NCI-H2227 (cell line): ENCODE results near the gene CACTIN.
"Not testable (repeated sequence)": the region's sequence is repeated elsewhere in the genome, so short reads cannot be mapped to it uniquely, and the experiment has no call there.

ENCODE experiments used
- DNase-seq: peaks from one replicate; lab custom pipeline; 2025; ENCODE audit not compliant: unreplicated experiment; lab: John Stamatoyannopoulos, UW

Gene CACTIN

DNA sequence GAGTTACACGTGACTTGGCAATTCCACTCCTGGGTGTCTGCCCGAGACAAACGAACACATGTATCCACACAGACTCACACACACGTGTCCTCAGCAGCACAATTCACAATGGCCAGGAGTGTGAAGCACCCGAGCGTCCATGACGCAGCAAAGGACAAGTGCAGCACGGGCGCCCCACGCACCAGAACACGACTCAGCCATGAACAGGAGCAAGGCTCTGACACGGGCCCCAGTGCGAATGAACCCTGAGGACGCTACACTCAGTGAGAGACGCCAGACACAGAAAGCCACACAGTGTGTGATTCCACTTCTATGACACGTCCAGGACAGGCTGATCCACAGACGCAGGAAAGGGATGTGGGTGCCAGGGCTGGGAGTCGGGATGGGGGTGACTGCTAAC lies 37.2 kb upstream of the CACTIN start:
- no peak for DNase-seq

DNA sequence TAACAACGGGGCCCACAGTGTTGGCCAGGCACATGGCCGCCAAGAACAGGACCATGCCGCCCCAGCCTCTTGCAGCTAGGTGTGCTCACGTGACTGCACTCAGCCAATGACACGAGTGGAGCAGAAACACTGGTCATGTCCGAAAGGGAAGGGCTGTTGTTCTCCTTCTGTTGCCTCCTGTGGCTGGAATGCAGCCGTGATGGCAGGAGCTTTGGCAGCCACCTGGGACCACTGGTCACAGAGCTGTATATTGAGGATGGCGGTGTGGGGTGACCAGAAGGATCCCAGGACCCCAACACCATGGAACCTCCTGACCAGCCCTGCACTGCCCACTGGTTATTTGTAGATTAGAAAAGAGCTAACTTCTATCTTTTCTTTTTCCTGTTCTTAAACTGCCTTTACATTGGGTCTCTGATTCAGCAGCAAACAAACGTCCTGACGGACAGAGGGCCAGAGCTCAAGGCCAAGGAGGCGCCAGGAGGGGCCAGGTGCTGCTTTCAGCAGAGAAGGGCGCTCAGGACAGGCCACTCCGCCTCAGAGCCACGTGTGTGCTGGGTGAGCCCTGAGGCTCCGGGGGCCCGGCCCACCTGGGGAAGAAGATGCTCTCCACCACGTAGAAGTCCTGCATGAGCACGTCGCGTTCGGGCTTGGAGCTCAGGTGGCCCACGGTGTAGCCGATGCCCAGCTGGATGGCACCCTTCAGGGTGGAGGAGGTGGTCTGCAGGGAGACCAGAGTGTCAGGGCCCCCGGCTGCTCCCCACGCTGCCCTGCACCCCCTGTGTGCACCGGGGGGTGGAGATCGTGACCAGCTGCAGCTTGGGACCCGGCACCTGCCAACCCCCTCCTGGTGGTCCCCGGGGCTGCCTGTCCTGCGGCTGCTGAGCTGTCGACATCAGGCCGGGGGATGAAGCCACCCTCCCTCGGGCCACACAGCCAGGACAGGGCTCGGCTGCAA lies 35.0 kb upstream of the CACTIN start:
- DNase-seq, result no peak

DNA sequence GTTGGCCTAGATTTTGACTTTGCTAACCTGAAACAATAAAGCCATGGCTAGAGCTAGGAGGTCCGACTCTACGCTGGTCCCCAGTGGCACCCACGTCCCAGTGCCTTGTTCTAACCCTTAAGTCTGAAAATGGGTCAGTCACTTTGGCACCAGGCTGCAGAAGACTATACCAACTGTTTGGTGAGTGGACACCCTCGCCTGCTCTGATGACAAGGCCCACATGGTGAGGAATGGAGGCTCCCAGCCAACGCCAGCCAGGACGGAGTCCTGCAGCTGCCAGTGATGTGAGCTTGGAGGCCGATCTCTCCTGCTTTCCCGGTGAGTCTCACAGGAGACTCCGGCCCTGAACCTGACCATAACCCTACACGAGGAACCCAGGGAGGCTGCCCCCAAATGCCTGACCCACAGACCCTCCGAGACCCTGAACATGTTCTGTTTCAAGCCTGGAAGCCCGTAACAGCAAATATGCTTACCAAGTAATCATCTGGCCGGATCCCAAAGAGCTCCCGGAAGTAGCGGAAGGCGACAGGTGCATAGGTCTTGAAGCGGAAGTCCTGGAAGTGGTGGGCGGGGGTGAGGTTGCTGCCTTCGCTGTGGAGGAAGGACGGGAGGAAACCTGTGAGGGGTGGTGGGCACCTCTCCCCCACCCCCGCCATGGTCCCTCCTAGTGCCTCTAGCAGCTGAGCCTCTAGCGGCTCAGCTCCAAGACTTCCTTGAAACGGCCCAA lies 34.1 kb upstream of the CACTIN start:
- no peak for DNase-seq

DNA sequence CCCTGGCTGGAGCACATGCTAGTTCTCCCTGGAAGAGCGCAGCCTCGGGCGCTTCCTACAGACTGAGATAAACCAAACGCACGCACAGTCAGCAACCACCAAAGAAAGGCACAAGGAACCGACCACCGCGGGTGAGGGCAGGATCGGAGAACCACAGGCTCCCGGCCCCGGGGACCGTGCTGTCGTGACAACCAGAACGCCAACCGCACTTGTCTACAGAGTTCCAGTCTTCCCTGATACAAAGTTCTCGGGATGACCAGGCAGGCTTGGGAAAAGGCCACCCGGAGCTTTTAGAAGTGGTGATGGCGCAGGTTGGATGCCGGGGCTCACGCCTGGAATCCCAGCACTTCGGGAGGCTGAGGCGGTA lies 33.1 kb upstream of the CACTIN start:
- DNase-seq, result no peak

DNA sequence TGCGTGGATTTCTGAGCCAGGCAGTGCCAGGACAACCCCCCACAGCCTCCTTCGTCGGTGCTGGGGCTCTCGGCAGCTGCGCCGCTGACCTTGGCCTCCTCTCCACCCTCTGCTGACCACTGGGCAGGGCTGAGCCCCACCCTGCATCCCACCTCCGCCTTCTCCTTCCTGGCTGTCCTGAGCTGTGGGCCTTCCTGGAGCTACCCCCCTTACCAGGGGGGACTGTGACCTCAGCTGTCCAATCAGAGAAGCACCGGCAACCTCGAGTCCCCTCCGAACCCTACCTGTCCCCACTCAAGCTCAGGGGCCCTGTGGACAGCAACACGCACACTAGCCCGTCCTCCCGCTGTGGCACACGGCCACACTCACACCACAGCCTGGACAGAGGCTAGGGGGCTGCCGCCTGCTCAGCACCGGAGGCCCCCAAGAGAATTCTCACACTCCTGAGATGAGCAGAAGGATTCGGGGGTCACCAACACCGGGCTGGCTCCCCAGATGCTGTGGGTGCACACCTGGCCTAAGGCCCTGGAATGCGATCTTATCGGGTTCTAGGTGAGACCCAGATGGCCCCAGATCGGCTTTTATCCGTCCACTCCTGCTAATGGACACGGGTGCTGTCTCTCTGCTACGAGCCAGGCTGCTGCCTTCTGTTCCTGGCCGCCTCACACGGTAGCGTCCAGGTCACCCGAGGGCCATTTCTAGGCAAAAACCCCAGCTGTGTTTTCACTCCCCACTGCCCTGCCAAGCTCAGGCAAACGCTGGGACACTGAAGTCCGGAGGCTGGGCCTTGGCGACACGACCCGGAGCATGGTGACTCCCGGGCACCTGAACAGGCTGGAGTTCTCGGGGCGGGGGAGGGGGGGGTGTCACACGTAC lies 32.5 kb upstream of the CACTIN start:
- DNase-seq, result no peak

DNA sequence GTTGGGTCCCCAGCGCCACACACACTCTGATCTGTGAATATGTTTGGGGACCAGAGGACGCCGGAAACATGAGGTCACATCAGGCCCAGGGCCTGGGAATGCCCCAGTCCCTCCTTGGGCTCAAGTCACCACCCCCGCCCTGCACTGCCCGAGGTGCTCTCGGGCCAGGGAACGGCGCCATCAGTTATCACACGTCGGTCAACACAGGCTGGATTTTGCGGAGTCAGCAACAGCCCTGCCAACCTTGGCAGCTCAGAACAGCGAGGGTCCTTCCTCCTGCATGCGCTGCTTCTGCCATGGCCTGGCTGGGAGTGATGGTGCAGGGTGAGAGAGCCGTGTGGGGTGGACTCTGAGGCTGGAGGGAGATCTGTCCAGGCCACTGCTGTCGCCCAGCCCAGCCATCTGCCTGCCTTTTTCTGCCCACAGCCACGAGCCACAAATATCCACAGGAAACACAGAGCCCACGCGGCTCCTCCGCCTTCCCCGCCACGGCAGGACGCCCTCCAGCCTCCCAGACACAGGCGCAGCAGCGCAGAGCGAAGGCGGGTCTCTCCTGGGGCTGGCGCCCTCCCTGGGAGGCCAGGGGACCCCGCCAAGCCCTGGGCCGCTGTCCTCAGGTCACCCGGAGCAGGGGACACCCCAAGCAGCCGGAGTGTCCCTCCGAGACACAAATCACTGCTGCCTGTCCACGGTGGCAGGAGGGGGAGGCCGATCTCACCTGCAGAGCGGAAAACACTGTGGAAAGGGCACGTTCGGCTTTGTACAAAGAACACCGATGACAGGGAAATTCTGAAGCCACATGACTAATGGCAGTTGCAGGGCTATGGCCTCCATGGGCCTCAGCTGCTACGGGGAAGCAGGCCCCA lies 31.6 kb upstream of the CACTIN start:
- DNase-seq, result no peak

DNA sequence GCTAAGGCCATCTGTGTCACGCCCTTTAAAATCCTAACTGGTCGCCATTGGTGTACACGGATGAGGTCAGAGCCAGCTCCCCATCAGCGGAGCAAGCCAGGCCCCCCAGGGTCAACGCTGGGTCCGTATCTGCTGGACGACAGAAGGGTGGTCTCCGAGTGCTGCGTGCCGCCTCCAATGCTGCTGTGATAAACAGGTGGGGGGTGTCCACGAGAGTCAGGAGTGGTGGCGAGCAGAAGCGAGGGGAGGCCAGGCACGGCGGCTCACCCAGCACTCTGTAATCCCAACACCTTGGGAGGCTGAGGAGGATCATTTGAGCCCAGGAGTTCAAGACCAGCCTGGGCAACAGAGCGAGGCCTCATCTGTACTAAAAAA lies 30.8 kb upstream of the CACTIN start:
- no peak for DNase-seq

DNA sequence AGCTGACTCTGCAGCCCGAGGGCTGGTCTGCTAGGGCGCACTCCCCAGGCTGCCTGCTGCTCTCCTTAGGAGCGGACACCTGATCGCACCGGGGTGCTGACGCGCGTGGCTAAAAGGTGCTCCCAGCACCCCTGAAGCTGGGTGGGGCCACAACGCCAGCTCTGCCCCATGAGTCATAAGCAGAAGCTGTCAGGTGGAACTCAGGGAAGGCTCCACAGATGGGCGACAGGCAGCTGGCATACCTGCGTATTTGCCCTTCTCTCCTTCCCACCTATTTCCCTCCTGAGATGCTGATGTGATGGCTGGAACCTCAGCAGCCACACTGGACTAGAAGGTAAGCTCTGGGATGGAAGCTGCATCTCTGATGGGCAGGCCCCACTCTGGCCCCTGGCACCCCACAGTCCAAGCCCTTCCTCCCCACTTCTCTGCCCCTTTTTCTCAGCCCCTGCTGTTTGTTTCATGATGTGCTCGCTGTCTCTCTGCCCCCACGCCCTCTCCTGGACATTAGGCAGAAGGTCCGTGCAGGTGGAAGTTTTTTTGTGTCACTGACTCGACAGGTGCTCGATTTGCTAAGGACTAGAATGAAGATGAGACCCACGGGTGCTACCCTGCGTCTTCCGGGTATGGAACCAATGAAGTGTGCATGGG lies 30.3 kb upstream of the CACTIN start:
- no peak for DNase-seq

DNA sequence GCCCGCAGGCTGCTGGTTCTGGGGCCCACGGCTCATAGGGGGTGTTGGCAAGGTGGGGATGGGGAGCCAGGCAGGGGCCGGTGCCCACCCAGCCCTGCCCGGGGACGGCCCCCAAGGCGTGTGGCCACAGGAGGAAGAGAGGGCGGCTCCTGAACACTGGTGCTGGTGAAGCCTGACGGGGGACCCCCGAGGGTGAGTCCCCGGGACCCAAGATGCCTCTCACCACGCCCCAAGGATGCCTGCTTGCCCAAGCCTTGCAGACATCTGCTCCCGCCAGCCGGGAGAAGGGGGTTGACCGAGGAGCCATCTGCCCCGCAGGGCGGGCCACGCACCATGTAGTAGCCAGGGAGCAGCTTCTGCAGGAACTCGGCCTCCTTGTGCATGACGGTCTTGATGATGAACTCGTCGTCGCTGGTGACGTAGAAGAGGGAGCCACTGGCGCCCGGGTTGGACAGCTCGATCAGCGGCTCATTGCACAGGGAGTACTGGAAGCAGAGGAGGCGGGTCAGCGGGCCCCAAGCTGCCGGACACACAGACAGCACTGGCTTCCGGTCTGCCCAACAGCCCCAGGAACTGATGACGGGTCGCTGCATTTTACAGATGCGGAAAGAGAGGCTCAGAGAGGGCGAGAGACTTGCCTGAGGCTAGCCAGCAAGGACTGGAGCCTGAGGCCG lies 29.6 kb upstream of the CACTIN start:
- DNase-seq, result no peak

DNA sequence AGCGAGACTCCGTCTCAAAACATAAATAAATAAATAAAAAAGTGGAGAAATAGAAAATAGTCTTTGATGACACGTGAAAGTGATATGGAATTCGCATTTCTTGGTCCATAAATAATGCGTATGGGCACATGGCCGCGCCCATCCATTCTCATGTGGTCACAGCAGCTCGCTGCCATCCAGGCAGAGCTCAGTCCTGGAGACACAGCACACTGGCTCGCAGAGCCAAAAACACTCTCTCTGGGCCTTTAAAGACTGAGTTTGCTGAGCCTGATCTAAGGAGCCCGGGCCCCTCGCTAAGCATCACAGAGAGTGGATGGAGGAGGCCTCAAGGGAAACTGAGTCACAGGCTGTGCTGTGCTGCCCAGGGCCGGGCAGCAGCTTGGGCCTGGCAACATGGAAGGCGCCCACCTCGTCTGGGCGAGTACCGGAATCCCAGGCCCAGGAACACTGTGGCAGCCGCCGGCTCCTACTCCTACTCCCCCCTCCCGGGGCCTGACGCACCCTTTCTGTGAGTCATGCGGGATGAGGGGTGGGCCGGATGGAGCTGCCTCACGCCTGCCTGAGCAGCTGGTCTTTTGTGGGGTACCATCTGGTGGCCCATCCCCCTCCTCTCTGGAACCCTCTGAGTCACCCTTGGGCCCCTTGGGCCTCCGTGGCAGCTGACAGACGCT lies 28.9 kb upstream of the CACTIN start:
- DNase-seq, result no peak

DNA sequence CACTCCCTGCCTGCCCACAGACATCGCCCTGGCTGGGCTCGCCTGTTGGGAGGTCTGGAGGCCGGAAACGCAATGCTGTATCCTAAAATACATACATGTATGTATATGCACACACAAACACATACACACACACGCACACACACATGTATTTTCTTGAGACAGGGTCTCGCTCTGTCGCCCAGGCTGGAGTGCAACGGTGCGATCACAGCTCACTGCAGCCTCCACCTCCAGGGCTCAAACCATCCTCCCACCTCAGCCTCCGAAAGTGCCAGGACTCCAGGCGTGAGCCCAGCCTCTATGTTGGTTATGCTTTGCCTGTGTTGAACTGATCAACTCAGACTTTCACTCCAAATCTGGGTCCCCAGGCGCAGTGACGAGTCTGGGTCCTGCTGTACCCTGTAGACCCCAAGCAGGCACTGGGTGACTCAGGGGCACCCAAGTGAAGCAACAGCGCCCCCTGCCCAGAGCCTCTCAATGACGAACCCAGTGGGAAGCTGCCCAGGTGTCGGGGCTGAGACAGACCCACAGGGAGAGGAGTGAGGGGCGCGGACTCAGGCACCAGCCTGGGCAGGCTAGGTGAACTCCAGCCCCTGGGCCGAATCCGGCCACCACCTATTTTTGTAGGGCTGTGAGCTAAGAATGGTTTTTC lies 27.4 kb upstream of the CACTIN start:
- DNase-seq, result no peak

DNA sequence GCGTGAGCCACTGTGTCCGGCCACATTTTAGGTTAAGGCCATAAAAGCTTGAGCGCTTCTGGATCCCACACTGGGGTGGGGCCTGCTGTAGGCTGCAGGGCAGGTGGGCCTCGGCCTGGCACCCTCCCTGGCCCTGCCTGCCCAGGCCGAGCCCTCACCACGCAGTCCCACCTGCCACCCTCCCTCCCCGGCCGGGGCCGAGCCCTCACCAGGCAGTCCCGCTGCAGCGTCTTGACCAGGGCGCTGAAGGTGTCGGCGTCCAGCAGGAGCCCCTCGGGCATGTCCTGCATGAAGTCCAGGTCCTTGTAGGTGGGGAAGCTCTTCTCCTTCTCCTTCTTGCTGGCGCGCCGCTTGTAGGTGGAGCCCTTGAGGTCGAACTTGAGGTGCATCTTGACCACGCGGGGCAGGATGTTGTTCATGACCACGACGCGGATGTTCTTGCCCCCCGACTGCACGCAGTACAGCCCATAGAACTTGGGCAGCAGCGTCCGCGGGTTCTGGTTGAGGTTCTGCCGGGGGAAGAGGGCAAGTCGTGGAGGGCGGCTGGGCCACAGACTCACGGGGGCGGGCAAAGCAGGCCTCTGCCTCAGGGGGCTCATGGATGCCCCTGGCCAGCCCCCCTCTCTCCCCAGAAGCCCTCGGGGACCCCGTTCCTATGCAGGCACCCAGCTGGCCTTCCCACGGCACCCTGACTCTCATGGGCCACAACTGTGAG lies 26.6 kb upstream of the CACTIN start:
- no peak for DNase-seq

DNA sequence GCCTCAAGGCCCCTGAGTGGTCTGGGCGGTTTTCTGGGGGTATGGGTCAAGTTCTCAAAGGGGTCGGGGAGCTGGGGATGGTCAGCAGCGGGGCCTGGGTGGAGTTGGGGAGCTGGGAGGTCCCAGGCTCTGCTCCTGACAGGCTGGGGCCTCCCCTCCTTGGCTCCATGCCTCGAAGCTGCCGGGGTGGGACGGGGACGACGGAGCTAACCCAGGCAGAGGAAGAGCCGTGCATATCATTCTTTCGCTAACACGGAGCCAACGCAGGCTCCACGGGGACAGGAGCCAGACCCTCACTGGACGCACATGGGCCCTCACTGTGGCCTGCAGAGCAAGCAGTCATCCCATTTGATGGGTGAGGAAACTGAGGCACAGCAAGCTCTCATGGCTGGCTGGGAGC lies 25.8 kb upstream of the CACTIN start:
- no peak for DNase-seq

DNA sequence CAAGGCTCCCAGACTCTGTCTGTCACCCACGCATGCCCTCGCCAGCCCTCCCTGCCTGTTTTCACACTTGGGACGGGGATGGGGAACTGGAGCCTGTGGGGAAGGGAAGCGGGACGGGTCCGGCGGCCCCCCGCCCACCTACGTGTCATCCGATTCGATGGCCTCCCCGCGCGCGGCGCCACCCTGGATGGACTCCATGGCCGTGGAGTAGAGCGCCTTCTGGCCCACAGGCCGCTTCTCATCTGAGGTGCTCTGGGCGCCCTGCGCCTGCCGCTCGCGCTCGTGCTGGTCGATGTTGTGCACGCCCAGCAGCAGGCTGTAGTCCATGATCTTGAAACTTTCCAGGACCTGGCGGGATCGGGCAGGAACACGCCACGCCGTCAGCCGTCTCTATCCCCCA lies 25.1 kb upstream of the CACTIN start:
- no peak for DNase-seq

DNA sequence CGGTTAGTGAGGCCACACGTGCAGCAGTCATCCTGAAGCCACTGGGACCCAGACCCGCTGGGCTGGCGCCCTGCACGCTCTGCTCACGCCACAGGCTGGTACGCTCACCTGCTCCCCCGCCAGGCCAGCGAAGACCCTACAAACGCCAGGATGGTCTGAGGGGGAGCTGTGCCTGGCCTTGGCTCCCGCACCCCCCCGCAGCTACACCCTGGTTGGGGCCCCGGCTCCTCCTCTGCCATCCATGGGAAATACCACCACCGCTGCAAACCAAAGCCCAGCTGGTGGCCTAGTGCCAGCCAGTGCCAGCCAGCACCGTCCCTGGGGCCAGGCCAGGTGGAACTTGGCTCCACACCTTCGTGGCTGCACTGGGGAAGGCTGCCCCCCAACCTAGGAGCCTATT lies 23.3 kb upstream of the CACTIN start:
- DNase-seq, result no peak

DNA sequence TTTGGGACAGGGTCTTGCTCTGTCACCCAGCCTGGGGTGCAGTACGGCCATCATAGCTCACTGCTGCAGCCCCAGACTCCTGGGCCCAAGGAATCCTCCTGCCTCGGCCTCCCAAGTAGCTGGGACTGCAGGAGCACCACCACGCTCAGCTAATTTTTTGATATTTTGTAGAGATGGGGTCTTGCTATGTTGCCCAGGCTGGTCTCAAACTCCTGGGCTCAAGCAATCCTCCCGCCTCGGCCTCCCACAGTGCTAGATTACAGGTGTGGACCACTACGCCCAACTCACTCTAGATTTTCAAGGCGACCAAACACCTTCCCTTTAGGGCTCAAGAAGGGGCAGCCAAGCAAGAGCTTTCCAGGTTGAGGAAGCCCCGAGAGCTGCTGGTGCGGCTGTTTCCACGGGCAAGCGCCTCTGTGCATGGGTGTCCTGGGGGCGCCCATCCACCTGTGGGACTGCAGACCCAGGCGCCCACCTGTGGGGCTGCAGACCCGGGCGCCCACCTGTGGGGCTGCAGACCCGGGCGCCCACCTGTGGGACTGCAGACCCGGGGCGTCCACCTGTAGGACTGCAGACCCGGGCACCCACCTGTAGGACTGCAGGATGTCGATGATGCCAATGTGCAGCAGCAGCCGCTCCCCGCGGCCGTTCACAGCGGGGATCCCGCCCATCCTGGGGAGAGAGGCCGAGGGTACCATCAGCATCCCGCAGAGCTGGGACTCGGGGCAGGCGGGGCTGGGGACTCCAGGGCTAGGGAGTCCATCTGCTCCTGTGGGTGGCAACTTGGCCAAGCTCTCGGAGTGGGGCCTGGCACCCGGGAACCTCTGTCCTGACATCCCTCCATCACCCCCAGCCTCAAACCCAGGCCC lies 21.7 kb upstream of the CACTIN start:
- no peak for DNase-seq

DNA sequence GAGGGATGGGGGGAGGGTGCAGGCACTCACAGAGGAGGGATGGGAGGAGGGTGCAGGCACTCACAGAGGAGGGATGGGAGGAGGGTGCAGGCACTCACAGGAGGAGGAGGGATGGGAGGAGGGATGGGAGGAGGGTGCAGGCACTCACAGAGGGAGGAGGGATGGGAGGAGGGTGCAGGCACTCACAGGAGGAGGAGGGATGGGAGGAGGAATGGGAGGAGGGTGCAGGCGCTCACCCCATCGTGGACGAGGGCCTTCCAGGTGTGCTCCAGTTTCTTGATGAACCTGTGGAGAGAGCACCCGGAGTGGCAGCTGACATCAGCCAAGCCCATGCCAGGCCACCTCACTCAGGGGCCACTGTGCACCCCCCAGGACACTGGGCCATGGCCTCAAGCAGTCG lies 20.5 kb upstream of the CACTIN start:
- not testable (repeated sequence) for DNase-seq
